Neural cell (in vitro differentiated cells): ENCODE results near the gene SCG5.
"Not testable (repeated sequence)": the region's sequence is repeated elsewhere in the genome, so short reads cannot be mapped to it uniquely, and the experiment has no call there.

Source experiments
- EP300 ChIP-seq: fragments of 450-650 bp; conservative IDR thresholded peaks from 2 replicates; pipeline ENCODE4 v1.6.1; 2014; ENCODE audit warnings: antibody characterized with exemption, mild to moderate bottlenecking, moderate library complexity; ENCODE audit not compliant: poor library complexity, severe bottlenecking
- EZH2 ChIP-seq: fragments of 200-600, 300-800 bp; shearing (Covaris generic), sonication (generic); IDR thresholded peaks from 2 replicates; pipeline ENCODE4 v1.6.1; 2014; ENCODE audit warnings: antibody characterized with exemption, low read length, borderline replicate concordance, mild to moderate bottlenecking; ENCODE audit not compliant: insufficient read depth, poor library complexity, severe bottlenecking
- MXI1 ChIP-seq: fragments of 450-650 bp; conservative IDR thresholded peaks from 2 replicates; pipeline ENCODE4 v1.6.1; 2014; ENCODE audit warnings: antibody characterized with exemption, mild to moderate bottlenecking; ENCODE audit not compliant: poor library complexity, severe bottlenecking
- POLR2AphosphoS5 ChIP-seq: IDR thresholded peaks from 2 replicates; pipeline ENCODE4 v1.6.1; 2012
- RAD21 ChIP-seq: fragments of 450-650 bp; conservative IDR thresholded peaks from 2 replicates; pipeline ENCODE4 v1.6.1; 2014; ENCODE audit warnings: antibody characterized with exemption, mild to moderate bottlenecking, moderate library complexity
- TAF1 ChIP-seq: IDR thresholded peaks from 2 replicates; pipeline ENCODE4 v1.6.1; 2012; ENCODE audit warnings: low read depth
- TF ChIP-seq, protein P1 (sequence below): IDR thresholded peaks from 2 replicates; pipeline ENCODE4 v1.6.1; 2012; ENCODE audit warnings: borderline replicate concordance
- TF ChIP-seq, protein P2 (sequence below): fragments of 450-650 bp; IDR thresholded peaks from 2 replicates; pipeline ENCODE4 v1.5.1; 2014; ENCODE audit warnings: antibody characterized with exemption, mild to moderate bottlenecking, moderate library complexity; ENCODE audit not compliant: poor library complexity, severe bottlenecking

DNA sequence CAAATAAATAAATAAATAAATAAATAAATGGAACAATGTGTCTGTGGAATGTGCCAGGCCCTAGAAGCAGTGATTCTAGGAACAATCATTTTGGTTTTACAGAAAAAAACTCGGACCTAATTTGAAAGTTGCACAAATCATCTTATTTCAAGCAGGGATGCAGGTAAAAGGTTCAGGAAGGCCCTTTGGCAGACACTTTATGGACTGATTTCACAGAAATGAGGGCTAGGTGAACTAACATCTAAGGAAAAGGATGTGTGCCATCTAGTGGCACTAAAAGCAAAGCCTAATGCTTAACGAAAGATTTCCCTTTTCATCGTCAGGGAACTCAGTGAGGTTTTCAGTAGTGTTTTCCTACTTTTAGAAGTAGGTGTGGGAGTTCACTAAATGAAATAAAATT is 30.8 kb upstream of the SCG5 start:
- TF ChIP-seq POLR2AphosphoS5, EZH2, RAD21, TAF1, EP300, MXI1: not testable (repeated sequence)
- TF ChIP-seq, protein P1, sequence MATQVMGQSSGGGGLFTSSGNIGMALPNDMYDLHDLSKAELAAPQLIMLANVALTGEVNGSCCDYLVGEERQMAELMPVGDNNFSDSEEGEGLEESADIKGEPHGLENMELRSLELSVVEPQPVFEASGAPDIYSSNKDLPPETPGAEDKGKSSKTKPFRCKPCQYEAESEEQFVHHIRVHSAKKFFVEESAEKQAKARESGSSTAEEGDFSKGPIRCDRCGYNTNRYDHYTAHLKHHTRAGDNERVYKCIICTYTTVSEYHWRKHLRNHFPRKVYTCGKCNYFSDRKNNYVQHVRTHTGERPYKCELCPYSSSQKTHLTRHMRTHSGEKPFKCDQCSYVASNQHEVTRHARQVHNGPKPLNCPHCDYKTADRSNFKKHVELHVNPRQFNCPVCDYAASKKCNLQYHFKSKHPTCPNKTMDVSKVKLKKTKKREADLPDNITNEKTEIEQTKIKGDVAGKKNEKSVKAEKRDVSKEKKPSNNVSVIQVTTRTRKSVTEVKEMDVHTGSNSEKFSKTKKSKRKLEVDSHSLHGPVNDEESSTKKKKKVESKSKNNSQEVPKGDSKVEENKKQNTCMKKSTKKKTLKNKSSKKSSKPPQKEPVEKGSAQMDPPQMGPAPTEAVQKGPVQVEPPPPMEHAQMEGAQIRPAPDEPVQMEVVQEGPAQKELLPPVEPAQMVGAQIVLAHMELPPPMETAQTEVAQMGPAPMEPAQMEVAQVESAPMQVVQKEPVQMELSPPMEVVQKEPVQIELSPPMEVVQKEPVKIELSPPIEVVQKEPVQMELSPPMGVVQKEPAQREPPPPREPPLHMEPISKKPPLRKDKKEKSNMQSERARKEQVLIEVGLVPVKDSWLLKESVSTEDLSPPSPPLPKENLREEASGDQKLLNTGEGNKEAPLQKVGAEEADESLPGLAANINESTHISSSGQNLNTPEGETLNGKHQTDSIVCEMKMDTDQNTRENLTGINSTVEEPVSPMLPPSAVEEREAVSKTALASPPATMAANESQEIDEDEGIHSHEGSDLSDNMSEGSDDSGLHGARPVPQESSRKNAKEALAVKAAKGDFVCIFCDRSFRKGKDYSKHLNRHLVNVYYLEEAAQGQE, result not testable (repeated sequence)
- TF ChIP-seq, protein P2, sequence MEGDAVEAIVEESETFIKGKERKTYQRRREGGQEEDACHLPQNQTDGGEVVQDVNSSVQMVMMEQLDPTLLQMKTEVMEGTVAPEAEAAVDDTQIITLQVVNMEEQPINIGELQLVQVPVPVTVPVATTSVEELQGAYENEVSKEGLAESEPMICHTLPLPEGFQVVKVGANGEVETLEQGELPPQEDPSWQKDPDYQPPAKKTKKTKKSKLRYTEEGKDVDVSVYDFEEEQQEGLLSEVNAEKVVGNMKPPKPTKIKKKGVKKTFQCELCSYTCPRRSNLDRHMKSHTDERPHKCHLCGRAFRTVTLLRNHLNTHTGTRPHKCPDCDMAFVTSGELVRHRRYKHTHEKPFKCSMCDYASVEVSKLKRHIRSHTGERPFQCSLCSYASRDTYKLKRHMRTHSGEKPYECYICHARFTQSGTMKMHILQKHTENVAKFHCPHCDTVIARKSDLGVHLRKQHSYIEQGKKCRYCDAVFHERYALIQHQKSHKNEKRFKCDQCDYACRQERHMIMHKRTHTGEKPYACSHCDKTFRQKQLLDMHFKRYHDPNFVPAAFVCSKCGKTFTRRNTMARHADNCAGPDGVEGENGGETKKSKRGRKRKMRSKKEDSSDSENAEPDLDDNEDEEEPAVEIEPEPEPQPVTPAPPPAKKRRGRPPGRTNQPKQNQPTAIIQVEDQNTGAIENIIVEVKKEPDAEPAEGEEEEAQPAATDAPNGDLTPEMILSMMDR, result peak; percentile 19
